Measurements from ENCODE around the gene PDE6B. TPM values are rescaled to one million over a fixed set of nuclear protein-coding genes. Genes with fewer than 3 reads are reported as not detected.

Gene PDE6B
- total RNA-seq, 2 experiments from 2014 or later = 11.4 to 12.4 TPM

GRCh38 chr4:579543-580175 lies 45.7 kb upstream of the PDE6B start:
- H3K4me1 ChIP-seq (ENCODE audit: insufficient read depth, low read length) = peaks cover 12% of the 10 kb centered on the region
- H3K4me3 ChIP-seq (ENCODE audit: low read length) = no peak overlapping the region
- peaks cover 8 to 39% of the 10 kb centered on the region in 2 experiments for H3K9me3 ChIP-seq (ENCODE audit: control insufficient read depth in 1 of 2, insufficient read depth in 1 of 2, low read length in 2 of 2)
- ATAC-seq (ENCODE audit: poor library complexity) (no peak), DNase-seq (no peak)
- H3K27me3 Mint-ChIP-seq = peaks cover 56% of the 10 kb centered on the region
- CTCF ChIA-PET = no interaction called here
- H3K4me1 Mint-ChIP-seq (ENCODE audit: low read depth) = peaks cover 5% of the 10 kb centered on the region
- POLR2A ChIA-PET = no interaction called here
- H3K27me3 ChIP-seq (ENCODE audit: control insufficient read depth in 1 of 2, insufficient read depth in 2 of 2, low read length in 2 of 2) = peaks cover 27 to 36% of the 10 kb centered on the region in 2 experiments
- peaks cover 4% of the 10 kb centered on the region for H3K36me3 Mint-ChIP-seq (ENCODE audit: low read depth)
- peaks cover 4% of the 10 kb centered on the region for H3K9me3 Mint-ChIP-seq
- H3K27ac ChIP-seq (ENCODE audit: low read depth in 1 of 2, low read length in 2 of 2) = no peak overlapping the region
- TF ChIP-seq CTCF (IDR thresholded peaks at IDR 0.05) = no peak
- intact Hi-C loops (cut with DNase I, micrococcal nuclease) = no loop called here
- no peaks in the 10 kb centered on the region for H3K36me3 ChIP-seq (ENCODE audit: insufficient read depth, low read length)
- H3K4me3 Mint-ChIP-seq = no peak overlapping the region
- H3K27ac Mint-ChIP-seq = no peak overlapping the region

- Mint-ChIP-seq H3K4me3 (no peak overlapping the region), H3K36me3 (ENCODE audit: low read depth) (peaks cover 7% of the 10 kb centered on the region), H3K27ac (no peak overlapping the region), H3K27me3 (peaks cover 63% of the 10 kb centered on the region), H3K9me3 (peaks cover 4% of the 10 kb centered on the region), H3K4me1 (ENCODE audit: low read depth) (peaks cover 5% of the 10 kb centered on the region)
- ChIA-PET CTCF (no interaction called here), POLR2A (no interaction called here)
- H3K27ac ChIP-seq (ENCODE audit: low read depth in 1 of 2, low read length in 2 of 2) = no peak overlapping the region
- DNase-seq = no peak
- H3K4me1 ChIP-seq (ENCODE audit: insufficient read depth, low read length) = peaks cover 12% of the 10 kb centered on the region
- H3K36me3 ChIP-seq (ENCODE audit: insufficient read depth, low read length) = no peaks in the 10 kb centered on the region
- intact Hi-C loops (cut with DNase I, micrococcal nuclease) = no loop called here
- peaks cover 8 to 39% of the 10 kb centered on the region in 2 experiments for H3K9me3 ChIP-seq (ENCODE audit: control insufficient read depth in 1 of 2, insufficient read depth in 1 of 2, low read length in 2 of 2)
- peaks cover 25 to 36% of the 10 kb centered on the region in 2 experiments for H3K27me3 ChIP-seq (ENCODE audit: control insufficient read depth in 1 of 2, insufficient read depth in 2 of 2, low read length in 2 of 2)
- no peak for ATAC-seq (ENCODE audit: poor library complexity)
- no peak for TF ChIP-seq CTCF (IDR thresholded peaks at IDR 0.05)
- no peak overlapping the region for H3K4me3 ChIP-seq (ENCODE audit: low read length)
Measured at GRCh38 chr4:581181-581580, 44.2 kb upstream of the PDE6B start.

DNA sequence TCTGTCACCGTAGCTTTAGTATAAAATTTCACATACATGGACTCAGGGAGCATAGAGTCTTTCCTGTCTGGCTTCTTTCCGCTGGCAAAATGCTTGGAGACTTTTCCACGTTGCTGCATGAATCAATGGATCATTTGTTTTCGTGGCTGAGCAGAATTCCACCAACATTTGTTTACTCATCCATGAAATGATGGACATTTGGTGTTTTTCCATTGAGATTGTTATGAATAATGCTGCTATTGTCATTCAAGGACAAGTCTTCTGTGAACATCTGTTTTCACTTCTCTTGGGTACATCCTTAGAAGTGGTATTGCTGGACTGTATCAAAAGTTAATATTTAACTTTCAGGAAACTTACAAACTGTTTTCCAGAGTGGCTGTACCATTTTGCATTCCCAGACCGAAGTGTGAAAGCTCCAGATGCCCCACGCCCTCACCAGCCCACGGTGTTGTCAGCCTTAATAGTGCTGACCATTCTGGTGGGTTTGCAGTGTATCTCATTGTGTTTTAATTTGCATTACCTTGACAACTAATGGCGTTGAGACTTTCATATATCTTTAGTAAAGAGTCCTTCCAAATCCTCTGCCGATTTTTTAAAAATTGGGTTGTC lies 43.5 kb upstream of the PDE6B start:
- ChIA-PET CTCF (no interaction called here), POLR2A (no interaction called here)
- no peaks in the 10 kb centered on the region for H3K36me3 ChIP-seq (ENCODE audit: insufficient read depth, low read length)
- peaks cover 8% of the 10 kb centered on the region for H3K4me1 ChIP-seq (ENCODE audit: insufficient read depth, low read length)
- H3K27me3 ChIP-seq (ENCODE audit: control insufficient read depth in 1 of 2, insufficient read depth in 2 of 2, low read length in 2 of 2) = peaks cover 25 to 34% of the 10 kb centered on the region in 2 experiments
- Mint-ChIP-seq H3K27ac (no peak overlapping the region), H3K4me3 (no peak overlapping the region), H3K27me3 (peaks cover 67% of the 10 kb centered on the region), H3K36me3 (ENCODE audit: low read depth) (peaks cover 8% of the 10 kb centered on the region), H3K4me1 (ENCODE audit: low read depth) (peaks cover 5% of the 10 kb centered on the region), H3K9me3 (peaks cover 4% of the 10 kb centered on the region)
- H3K9me3 ChIP-seq (ENCODE audit: control insufficient read depth in 1 of 2, insufficient read depth in 1 of 2, low read length in 2 of 2) = peaks cover 8 to 40% of the 10 kb centered on the region in 2 experiments
- H3K27ac ChIP-seq (ENCODE audit: low read depth in 1 of 2, low read length in 2 of 2) = no peak overlapping the region
- intact Hi-C loops (cut with DNase I, micrococcal nuclease) = no loop called here
- no peak overlapping the region for H3K4me3 ChIP-seq (ENCODE audit: low read length)
- DNase-seq = no peak
- no peak for ATAC-seq (ENCODE audit: poor library complexity)
- TF ChIP-seq CTCF (IDR thresholded peaks at IDR 0.05) = no peak

Data from CD4-positive, alpha-beta T cell (primary cell).